ENCODE results near the gene FUCA1. TPM values are rescaled to one million over a fixed set of nuclear protein-coding genes. Genes with fewer than 3 reads are reported as not detected.
A peak's percentile ranks its signal among the peaks of the same experiment; 100 is the strongest.

The FUCA1 gene
- total and polyA plus RNA-seq, 2 of the 8 experiments (the other 6 are each of a cell fraction or from before 2014, with no cell fraction given): 5.9 to 6.4 TPM

DNA sequence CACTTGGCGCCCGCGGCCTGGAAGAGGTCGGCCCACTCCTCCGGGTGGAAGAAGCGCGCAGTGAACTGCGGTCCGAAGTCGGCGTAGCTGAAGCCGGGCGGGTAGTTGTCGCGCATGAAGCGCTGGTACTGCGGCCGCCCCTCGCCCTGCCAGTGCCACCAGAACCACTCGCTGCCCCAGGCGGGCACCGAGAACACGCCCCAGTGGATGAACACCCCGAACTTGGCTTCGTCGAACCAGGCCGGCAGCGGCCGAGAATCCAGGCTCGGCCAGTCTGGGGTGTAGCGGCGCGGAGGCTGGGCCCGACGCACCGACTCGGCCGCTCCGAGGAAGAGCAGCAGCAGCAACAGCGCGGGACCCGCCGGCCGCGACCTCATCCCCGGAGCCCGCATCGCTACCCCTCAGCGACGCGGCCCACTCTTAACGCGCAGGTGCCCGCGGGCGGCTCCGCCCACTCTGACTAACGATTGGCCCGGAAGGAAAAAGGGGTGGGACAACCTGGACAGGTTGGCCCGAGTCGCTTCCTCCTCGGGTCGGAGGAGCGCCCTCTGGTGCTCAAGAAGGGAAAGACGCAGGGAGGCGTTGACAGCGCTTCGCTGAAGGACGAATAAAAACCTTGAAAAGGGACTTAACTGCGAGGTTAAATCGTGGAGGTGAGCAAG is at the start of gene FUCA1 (continued):
- TF ChIP-seq, protein P1, sequence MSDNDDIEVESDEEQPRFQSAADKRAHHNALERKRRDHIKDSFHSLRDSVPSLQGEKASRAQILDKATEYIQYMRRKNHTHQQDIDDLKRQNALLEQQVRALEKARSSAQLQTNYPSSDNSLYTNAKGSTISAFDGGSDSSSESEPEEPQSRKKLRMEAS (IDR thresholded peaks at IDR 0.05): peak; percentile 52; the same call in 1 of the 2 replicates
- TF ChIP-seq CBX8 (IDR thresholded peaks at IDR 0.05; ENCODE audit: borderline replicate concordance, low read depth, low read length): no peak
- TF ChIP-seq SIRT6 (IDR thresholded peaks at IDR 0.05; ENCODE audit: low read length): no peak
- TF ChIP-seq EP300 (IDR thresholded peaks at IDR 0.05; ENCODE audit: borderline replicate concordance in 1 of 2, low read depth in 2 of 2, low read length in 2 of 2): no peak
- TF ChIP-seq SIX5 (IDR thresholded peaks at IDR 0.05; ENCODE audit: low read depth, low read length): no peak
- TF ChIP-seq BRCA1 (IDR thresholded peaks at IDR 0.05; ENCODE audit: low read depth, low read length): no peak
- peak; percentile 36; the same call in 1 of the 2 replicates for TF ChIP-seq TAF1 (IDR thresholded peaks at IDR 0.05; ENCODE audit: low read depth, low read length)
- TF ChIP-seq POU5F1 (IDR thresholded peaks at IDR 0.05; ENCODE audit: low read depth, low read length): no peak
- 0 out of 2 replicates have a peak, but pooled peaks have one; percentile 52 for TF ChIP-seq TCF12 (IDR thresholded peaks at IDR 0.05; ENCODE audit: low read depth, low read length)
- no peak for TF ChIP-seq SRF (IDR thresholded peaks at IDR 0.05; ENCODE audit: low read depth, low read length)
- TF ChIP-seq POLR2A (IDR thresholded peaks at IDR 0.05; ENCODE audit: control extremely low read depth in 1 of 2, low read depth in 2 of 2, low read length in 2 of 2): peak in 1 of 2 experiments; percentile 49; a peak in 1 of 3 replicates
- TF ChIP-seq NANOG (IDR thresholded peaks at IDR 0.05; ENCODE audit: insufficient read depth, low read depth, low read length, poor library complexity, severe bottlenecking): no peak
- TF ChIP-seq HDAC2 (IDR thresholded peaks at IDR 0.05; ENCODE audit: borderline replicate concordance in 1 of 2, low read depth in 2 of 2, low read length in 2 of 2): no peak
- TF ChIP-seq SP1 (IDR thresholded peaks at IDR 0.05; ENCODE audit: low read depth, low read length): peak; percentile 74; the same call in 1 of the 2 replicates
- no peak for TF ChIP-seq JUN (IDR thresholded peaks at IDR 0.05; ENCODE audit: low read depth, low read length)
- no peak for TF ChIP-seq CBX5 (IDR thresholded peaks at IDR 0.05; ENCODE audit: low read depth, low read length)
- TF ChIP-seq BCL11A (IDR thresholded peaks at IDR 0.05; ENCODE audit: low read depth in 2 of 2, low read length in 2 of 2): no peak
- TF ChIP-seq SIN3A (conservative IDR thresholded peaks at IDR 0.05 in 1 of 2, IDR thresholded peaks at IDR 0.05 in 1 of 2; ENCODE audit: low read depth in 1 of 2, low read length in 2 of 2): peak; percentile 40 to 75; a peak in 2 of 4 replicates
- TF ChIP-seq SP2 (IDR thresholded peaks at IDR 0.05; ENCODE audit: low read length): no peak
- TF ChIP-seq, protein P2, sequence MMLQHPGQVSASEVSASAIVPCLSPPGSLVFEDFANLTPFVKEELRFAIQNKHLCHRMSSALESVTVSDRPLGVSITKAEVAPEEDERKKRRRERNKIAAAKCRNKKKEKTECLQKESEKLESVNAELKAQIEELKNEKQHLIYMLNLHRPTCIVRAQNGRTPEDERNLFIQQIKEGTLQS (IDR thresholded peaks at IDR 0.05; ENCODE audit: insufficient read depth, low read depth, low read length): no peak
- no peak for TF ChIP-seq TAF7 (optimal IDR thresholded peaks at IDR 0.05; ENCODE audit: borderline replicate concordance, low read depth, low read length)
- no peak for TF ChIP-seq RFX5 (IDR thresholded peaks at IDR 0.05; ENCODE audit: borderline replicate concordance, low read depth, low read length)
- peak; percentile 22; the same call in 1 of the 2 replicates for TF ChIP-seq NRF1 (IDR thresholded peaks at IDR 0.05; ENCODE audit: low read depth, low read length)

Measured in H1 (cell line).